Activated CD4-positive, alpha-beta T cell treated with anti-CD3 and anti-CD28 coated beads for 36 hours (primary cell): Measurements from ENCODE around the gene SNRNP40. TPM values are rescaled to one million over a fixed set of nuclear protein-coding genes. Genes with fewer than 3 reads are reported as not detected.

Source experiments
- ATAC-seq: fragments of 200-7000 bp; cut with Tn5 transposase; one replicate; pipeline ENCODE4 v1.10.0; 2021; ENCODE audit warnings: mild to moderate bottlenecking, moderate library complexity
- CTCF ChIA-PET: fragments of 350-600 bp; sonication (Branson Sonifier 250); formaldehyde crosslinking; loops from one replicate; lab custom pipeline; 2021; ENCODE audit warnings: antibody characterized with exemption; lab: Charles Lee
- POLR2A ChIA-PET: fragments of 350-600 bp; sonication (Branson Sonifier 250); formaldehyde crosslinking; loops from one replicate; lab custom pipeline; 2021; ENCODE audit warnings: antibody characterized with exemption, inconsistent platforms; lab: Charles Lee
- DNase-seq: peaks from one replicate; pipeline ENCODE4 v3.0.0-alpha.2; 2020
- H3K27ac Mint-ChIP-seq: one replicate; pipeline ENCODE4 v1.8.0; 2021; ENCODE audit warnings: mixed read lengths
- H3K27me3 Mint-ChIP-seq: one replicate; pipeline ENCODE4 v1.8.0; 2021; ENCODE audit warnings: mixed read lengths
- H3K36me3 Mint-ChIP-seq: one replicate; pipeline ENCODE4 v1.8.0; 2021; ENCODE audit warnings: low read depth, mixed read lengths
- H3K4me1 Mint-ChIP-seq: one replicate; pipeline ENCODE4 v1.8.0; 2021; ENCODE audit warnings: mixed read lengths
- H3K4me3 Mint-ChIP-seq: one replicate; pipeline ENCODE4 v1.8.0; 2021; ENCODE audit warnings: mild to moderate bottlenecking, moderate library complexity, mixed read lengths
- H3K9me3 Mint-ChIP-seq: one replicate; pipeline ENCODE4 v1.8.0; 2021; ENCODE audit warnings: low read depth, mixed read lengths
- intact Hi-C, 2 experiments: fragments of 100-400 bp; cut with DNase I in 1 of 2; cut with micrococcal nuclease in 1 of 2; formaldehyde crosslinking; loops; one replicate each; pipeline versions ENCODE4 v1.14.2 to v1.15.1; 2022 to 2024; cut with DNase I, micrococcal nuclease
- total RNA-seq, 2 experiments: library from RNA; stranded (reverse); gene quantifications; one replicate each; pipeline ENCODE4 v1.2.3, GENCODE V29; 2021

SNRNP40 gene
- total RNA-seq, 2 experiments from 2014 or later: 101 to 111 TPM

- H3K4me3 Mint-ChIP-seq: no peak overlapping the region
- ATAC-seq (no peak), DNase-seq (no peak)
- no peak overlapping the region for H3K27ac Mint-ChIP-seq
- ChIA-PET CTCF (interaction anchor here (0.7 to 0.8 kb wide), 2 partner anchors 320 to 711 kb away, joined by 3 to 4 read pairs; no protein-coding TSS in a partner anchor), POLR2A (no interaction called here)
- no peaks in the 10 kb centered on the region for H3K27me3 Mint-ChIP-seq
- intact Hi-C loops: no loop called here
- H3K9me3 Mint-ChIP-seq: no peaks in the 10 kb centered on the region
- H3K4me1 Mint-ChIP-seq: no peaks in the 10 kb centered on the region
- no peaks in the 10 kb centered on the region for H3K36me3 Mint-ChIP-seq
Measured at GRCh38 chr1:31248276-31248675, 48.3 kb downstream of the SNRNP40 start.

GRCh38 chr1:31244326-31244725 is 52.3 kb downstream of the SNRNP40 start:
- Mint-ChIP-seq H3K27me3 (peaks cover 10% of the 10 kb centered on the region), H3K27ac (no peak overlapping the region), H3K4me3 (no peak overlapping the region), H3K36me3 (no peaks in the 10 kb centered on the region), H3K4me1 (peaks cover 2% of the 10 kb centered on the region), H3K9me3 (no peaks in the 10 kb centered on the region)
- intact Hi-C loops: no loop called here
- DNase-seq (no peak), ATAC-seq (no peak)
- POLR2A ChIA-PET: no interaction called here
- CTCF ChIA-PET: interaction anchor here (0.6 to 0.7 kb wide), 2 partner anchors 74 to 83 kb away, joined by 3 to 4 read pairs; no protein-coding TSS in a partner anchor

GRCh38 chr1:31243501-31244286 is 52.9 kb downstream of the SNRNP40 start:
- intact Hi-C loops: no loop called here
- ATAC-seq: no peak
- no peak overlapping the region for H3K4me3 Mint-ChIP-seq
- H3K36me3 Mint-ChIP-seq: no peaks in the 10 kb centered on the region
- no peak for DNase-seq
- no peak overlapping the region for H3K27ac Mint-ChIP-seq
- peaks cover 15% of the 10 kb centered on the region for H3K27me3 Mint-ChIP-seq
- H3K9me3 Mint-ChIP-seq: no peaks in the 10 kb centered on the region
- peaks cover 7% of the 10 kb centered on the region for H3K4me1 Mint-ChIP-seq
- POLR2A ChIA-PET: no interaction called here
- CTCF ChIA-PET: no interaction called here

- no peak for ATAC-seq
- H3K36me3 Mint-ChIP-seq: no peaks in the 10 kb centered on the region
Measured at GRCh38 chr1:31241321-31241720, 55.3 kb downstream of the SNRNP40 start.

GRCh38 chr1:31239653-31240241 is 56.8 kb downstream of the SNRNP40 start, which contains the start of gene NKAIN1:
Gene NKAIN1 (minus strand): TSS chr1:31239887. CDS start chr1:31239547, 340 bp downstream.
- ChIA-PET CTCF (no interaction called here), POLR2A (no interaction called here)
- intact Hi-C loops: no loop called here
- Mint-ChIP-seq H3K9me3 (no peaks in the 10 kb centered on the region), H3K27me3 (peaks cover 45% of the 10 kb centered on the region), H3K4me3 (peak within 1 kb of the TSS; percentile 29), H3K4me1 (peaks cover 9% of the 10 kb centered on the region), H3K27ac (no peak within 1 kb of the TSS), H3K36me3 (no peaks in the 10 kb centered on the region)
- ATAC-seq: peak; percentile 33
- DNase-seq: peak; percentile 13

More at GRCh38 chr1:31241321-31241720, 55.3 kb downstream of the SNRNP40 start:
- peaks cover 33% of the 10 kb centered on the region for H3K27me3 Mint-ChIP-seq
- no peak for DNase-seq
- no peak overlapping the region for H3K27ac Mint-ChIP-seq
- intact Hi-C loops: no loop called here
- ChIA-PET POLR2A (no interaction called here), CTCF (no interaction called here)
- H3K9me3 Mint-ChIP-seq: no peaks in the 10 kb centered on the region
- H3K4me3 Mint-ChIP-seq: no peak overlapping the region
- peaks cover 9% of the 10 kb centered on the region for H3K4me1 Mint-ChIP-seq

- Mint-ChIP-seq H3K4me3 (peak overlapping the region; percentile 29), H3K9me3 (no peaks in the 10 kb centered on the region), H3K27ac (no peak overlapping the region), H3K4me1 (peaks cover 9% of the 10 kb centered on the region), H3K36me3 (no peaks in the 10 kb centered on the region), H3K27me3 (peaks cover 48% of the 10 kb centered on the region)
- peak; percentile 22 for DNase-seq
- ChIA-PET CTCF (no interaction called here), POLR2A (no interaction called here)
- ATAC-seq: no peak
- intact Hi-C loops: no loop called here
Measured at GRCh38 chr1:31238986-31239613, 57.5 kb downstream of the SNRNP40 start.

- ATAC-seq (no peak), DNase-seq (no peak)
- Mint-ChIP-seq H3K27ac (no peak overlapping the region), H3K36me3 (no peaks in the 10 kb centered on the region), H3K9me3 (no peaks in the 10 kb centered on the region), H3K4me3 (no peak overlapping the region), H3K27me3 (peaks cover 48% of the 10 kb centered on the region), H3K4me1 (peaks cover 9% of the 10 kb centered on the region)
- CTCF ChIA-PET: no interaction called here
- intact Hi-C loops: no loop called here
- POLR2A ChIA-PET: no interaction called here
Measured at GRCh38 chr1:31238612-31238985, 58.0 kb downstream of the SNRNP40 start.

- no peak for DNase-seq
- peaks cover 38% of the 10 kb centered on the region for H3K27me3 Mint-ChIP-seq
- no peak overlapping the region for H3K27ac Mint-ChIP-seq
- POLR2A ChIA-PET: no interaction called here
- H3K4me1 Mint-ChIP-seq: peaks cover 7% of the 10 kb centered on the region
- intact Hi-C loops: no loop called here
- no peak for ATAC-seq
- H3K4me3 Mint-ChIP-seq: no peak overlapping the region
- no peaks in the 10 kb centered on the region for H3K9me3 Mint-ChIP-seq
- no peaks in the 10 kb centered on the region for H3K36me3 Mint-ChIP-seq
- CTCF ChIA-PET: interaction anchor here (0.7 kb wide), 1 partner anchor 39 kb away, joined by 5 read pairs; no protein-coding TSS in a partner anchor
Measured at GRCh38 chr1:31234870-31235269, 61.7 kb downstream of the SNRNP40 start.

- H3K27ac Mint-ChIP-seq: no peak overlapping the region
- no peak for ATAC-seq
- ChIA-PET CTCF (interaction anchor here (0.7 kb wide), 1 partner anchor 39 kb away, joined by 5 read pairs; no protein-coding TSS in a partner anchor), POLR2A (no interaction called here)
- H3K27me3 Mint-ChIP-seq: peaks cover 38% of the 10 kb centered on the region
- intact Hi-C loops: no loop called here
- H3K4me3 Mint-ChIP-seq: no peak overlapping the region
- peaks cover 7% of the 10 kb centered on the region for H3K4me1 Mint-ChIP-seq
- no peaks in the 10 kb centered on the region for H3K9me3 Mint-ChIP-seq
- no peak for DNase-seq
- no peaks in the 10 kb centered on the region for H3K36me3 Mint-ChIP-seq
Measured at GRCh38 chr1:31234123-31234708, 62.4 kb downstream of the SNRNP40 start.

GRCh38 chr1:31232689-31233088 is 63.9 kb downstream of the SNRNP40 start:
- ChIA-PET POLR2A (no interaction called here), CTCF (interaction anchor here (0.7 kb wide), 1 partner anchor 256 kb away, joined by 3 read pairs; no protein-coding TSS in a partner anchor)
- Mint-ChIP-seq H3K36me3 (no peaks in the 10 kb centered on the region), H3K27me3 (peaks cover 23% of the 10 kb centered on the region), H3K4me1 (no peaks in the 10 kb centered on the region), H3K27ac (no peak overlapping the region), H3K9me3 (no peaks in the 10 kb centered on the region), H3K4me3 (no peak overlapping the region)
- ATAC-seq: no peak
- intact Hi-C loops: no loop called here
- DNase-seq: no peak

GRCh38 chr1:31231802-31232201 is 64.8 kb downstream of the SNRNP40 start:
- no peak overlapping the region for H3K27ac Mint-ChIP-seq
- no peaks in the 10 kb centered on the region for H3K4me1 Mint-ChIP-seq
- H3K27me3 Mint-ChIP-seq: peaks cover 18% of the 10 kb centered on the region
- ATAC-seq (no peak), DNase-seq (no peak)
- H3K4me3 Mint-ChIP-seq: no peak overlapping the region
- POLR2A ChIA-PET: no interaction called here
- H3K9me3 Mint-ChIP-seq: no peaks in the 10 kb centered on the region
- intact Hi-C loops: no loop called here
- no peaks in the 10 kb centered on the region for H3K36me3 Mint-ChIP-seq
- CTCF ChIA-PET: no interaction called here
